GM19023 (cell line): ENCODE results near the gene TANC1.

Source experiments
- ATAC-seq: cut with Tn5 transposase; IDR thresholded peaks from one replicate; pipeline ENCODE4 v1.9.1; 2021; ENCODE audit warnings: mild to moderate bottlenecking, moderate library complexity; ENCODE audit not compliant: unreplicated experiment

The TANC1 gene

DNA sequence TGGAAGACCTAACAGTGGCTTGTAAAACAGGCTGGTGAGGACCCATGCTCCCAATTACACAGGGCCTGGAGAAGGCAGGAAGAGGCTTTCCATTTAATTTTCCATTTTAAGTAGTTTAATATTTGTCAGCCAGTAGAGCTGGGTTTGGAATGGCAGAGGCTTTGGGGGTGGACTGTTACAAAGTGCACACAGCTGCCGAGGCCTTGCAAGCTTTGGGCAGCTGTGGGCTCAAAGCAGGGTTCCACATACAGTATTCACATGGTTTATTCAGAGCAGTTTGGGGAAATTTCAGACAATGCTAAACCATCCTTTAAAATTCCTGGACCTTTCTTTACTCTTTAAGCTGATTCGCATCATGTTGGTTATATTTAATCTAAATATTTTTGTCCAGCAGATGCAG is 185.5 kb downstream of the TANC1 start:
- ATAC-seq, result no peak

GRCh38 chr2:159154366-159154765 is 185.9 kb downstream of the TANC1 start:
- no peak for ATAC-seq

DNA sequence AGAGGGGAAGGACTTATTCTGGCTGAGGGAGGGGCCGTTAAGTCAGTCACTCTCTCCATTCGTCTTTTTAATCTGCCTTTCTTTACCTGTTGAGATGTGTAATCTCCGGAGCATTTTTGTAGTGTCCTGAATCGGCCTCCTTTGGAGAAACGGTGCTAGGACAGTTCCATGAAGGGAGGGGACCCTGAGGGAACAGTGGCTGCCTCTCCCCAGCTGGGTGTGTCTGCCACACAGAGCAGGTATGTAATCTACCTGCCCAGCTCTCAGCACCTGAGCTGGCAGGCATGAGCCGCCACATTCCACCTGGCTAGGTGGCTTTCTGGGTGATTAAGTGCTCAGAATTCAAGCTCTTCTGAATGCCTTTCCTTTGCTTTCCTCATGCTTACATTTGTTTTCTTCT is 186.9 kb downstream of the TANC1 start:
- no peak for ATAC-seq

GRCh38 chr2:159155791-159156190 is 187.4 kb downstream of the TANC1 start:
- no peak for ATAC-seq

DNA sequence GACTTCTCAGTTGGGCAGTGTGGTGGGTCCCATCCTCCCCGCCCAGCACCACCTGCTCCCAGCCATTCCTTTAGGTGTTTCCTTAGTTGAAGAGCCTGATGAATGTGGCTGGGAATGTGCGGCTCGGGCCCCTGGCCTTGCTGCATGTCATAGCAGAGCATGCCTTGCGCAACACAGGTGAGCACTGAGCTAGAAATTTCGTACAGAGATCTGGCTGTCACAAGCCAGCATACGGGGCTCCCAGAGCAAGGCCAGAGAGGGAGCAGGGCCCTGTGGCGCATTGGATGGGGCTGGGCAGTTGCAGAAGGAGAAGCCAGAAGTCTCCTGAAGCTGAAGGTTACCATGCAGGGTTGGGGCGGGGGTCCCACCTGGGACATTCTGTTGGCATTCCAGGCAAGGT is 188.4 kb downstream of the TANC1 start:
- ATAC-seq, result no peak

DNA sequence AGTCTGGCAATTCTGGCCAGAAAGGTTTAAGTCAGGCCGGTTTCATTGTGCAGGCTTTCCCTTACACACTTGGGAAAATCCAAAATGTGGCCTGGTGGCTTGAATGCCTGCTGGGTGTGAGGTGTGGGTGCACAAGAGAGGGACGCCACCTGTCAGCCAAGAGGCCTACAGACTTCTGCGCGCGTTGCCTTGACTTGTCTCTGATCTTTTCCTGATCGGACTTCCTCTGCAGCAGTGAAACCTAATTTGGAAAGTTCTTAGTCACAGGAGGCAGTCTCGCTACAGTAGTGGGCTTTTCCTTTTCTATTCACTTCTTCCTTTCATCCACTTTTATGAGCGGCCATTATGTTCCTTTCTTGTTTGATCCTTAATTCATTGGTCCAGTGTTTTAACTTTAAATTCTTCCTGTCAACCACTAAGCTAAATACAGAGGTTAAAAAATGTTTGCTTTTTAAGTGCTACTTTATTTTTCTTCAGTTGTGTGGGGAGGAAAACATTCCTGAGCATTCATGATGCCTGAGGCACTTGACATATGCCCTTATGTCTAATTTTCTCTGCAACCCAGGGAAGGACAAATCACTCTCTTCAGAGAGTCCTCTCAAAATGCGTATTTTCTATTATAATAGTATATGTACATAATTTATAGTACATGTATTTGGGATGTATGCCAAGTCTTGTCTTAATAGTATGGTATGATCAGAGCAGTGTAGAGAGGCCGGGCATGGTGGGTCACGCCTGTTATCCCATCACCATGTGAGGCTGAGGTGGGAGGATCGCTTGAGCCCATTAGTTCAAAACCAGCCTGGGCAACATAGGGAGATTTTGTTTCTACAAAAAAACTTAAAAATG is 189.1 kb downstream of the TANC1 start:
- no peak for ATAC-seq

- no peak for ATAC-seq
Measured at GRCh38 chr2:159160412-159160811, 192.0 kb downstream of the TANC1 start.

GRCh38 chr2:159160954-159161353 is 192.5 kb downstream of the TANC1 start:
- ATAC-seq, result no peak

DNA sequence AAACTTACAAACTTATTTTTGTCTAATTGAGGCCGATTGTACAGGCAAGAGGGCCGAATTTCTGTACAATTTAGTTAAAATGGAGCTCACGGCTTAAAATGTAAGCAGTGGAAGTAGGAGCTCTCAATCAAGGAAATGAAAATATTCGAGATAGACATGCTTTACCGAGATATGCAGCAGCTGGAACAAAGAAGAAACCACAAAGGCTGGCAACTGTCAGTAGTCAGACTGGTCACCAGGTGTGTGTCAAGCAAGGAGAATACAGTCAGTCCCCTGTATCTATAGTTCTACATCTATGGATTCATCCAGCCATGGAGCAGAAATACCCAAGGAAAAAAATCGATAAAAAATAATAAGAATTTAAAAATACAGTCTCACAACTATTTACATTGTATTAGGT is 195.5 kb downstream of the TANC1 start:
- no peak for ATAC-seq

DNA sequence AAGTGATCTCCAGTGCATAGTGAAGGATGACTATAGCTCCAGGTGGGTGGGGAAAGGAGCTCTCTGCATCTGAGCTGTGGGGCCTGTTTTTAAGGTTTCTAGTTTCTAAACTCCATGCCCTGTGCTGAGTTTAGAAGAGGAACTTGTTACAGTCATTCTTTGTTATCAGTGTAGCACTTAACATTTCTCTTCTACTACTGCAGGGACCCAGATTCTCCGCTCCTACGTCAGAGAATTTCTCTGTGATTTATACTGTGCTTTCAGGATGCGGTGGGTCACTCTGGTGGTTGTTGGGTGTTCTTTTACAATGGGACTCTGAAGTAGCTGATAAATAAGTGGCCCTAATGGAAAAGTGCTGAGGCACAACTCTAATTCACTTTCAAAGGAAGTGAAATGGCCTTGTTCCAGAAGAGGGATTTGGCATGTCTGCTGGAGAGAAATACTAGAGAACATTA is 196.0 kb downstream of the TANC1 start:
- ATAC-seq, result no peak

DNA sequence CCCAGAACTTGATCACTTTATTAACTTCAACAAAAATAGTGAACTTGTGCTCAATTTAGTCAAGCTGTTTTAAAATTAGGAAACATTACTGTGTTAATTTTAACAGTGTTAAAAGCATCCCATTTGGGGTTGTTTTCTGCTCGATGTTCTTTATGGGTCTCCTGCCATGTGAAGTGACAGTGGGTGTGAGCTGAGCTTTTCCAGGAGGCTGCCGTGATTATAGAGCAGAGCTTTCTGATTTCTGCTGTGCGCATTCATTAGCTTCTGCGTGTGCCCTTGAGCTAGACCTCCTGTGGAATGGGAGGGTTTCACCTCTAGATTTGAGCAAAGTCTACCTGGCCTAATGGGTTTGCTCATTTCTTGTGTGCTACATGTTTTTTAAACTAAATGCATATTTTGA is 196.6 kb downstream of the TANC1 start:
- ATAC-seq, result no peak

DNA sequence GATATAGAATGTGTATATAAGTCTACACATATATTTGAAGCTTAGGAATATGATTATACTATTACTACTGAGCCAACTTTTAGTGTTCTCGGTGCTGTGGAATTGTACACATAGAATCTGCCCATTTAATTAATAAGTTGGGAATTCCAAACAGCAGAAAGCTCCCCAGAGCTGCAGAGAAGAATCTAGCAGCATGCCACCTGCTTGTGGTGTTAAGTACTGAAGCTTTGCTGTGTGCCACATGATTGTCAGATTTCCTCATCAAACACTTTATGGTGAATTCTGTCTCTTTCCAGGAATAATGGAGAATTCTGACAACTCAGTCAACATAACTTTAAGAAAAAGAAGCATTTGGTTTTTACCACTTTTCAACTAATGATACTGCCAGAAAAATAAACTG is 200.3 kb downstream of the TANC1 start:
- no peak for ATAC-seq

DNA sequence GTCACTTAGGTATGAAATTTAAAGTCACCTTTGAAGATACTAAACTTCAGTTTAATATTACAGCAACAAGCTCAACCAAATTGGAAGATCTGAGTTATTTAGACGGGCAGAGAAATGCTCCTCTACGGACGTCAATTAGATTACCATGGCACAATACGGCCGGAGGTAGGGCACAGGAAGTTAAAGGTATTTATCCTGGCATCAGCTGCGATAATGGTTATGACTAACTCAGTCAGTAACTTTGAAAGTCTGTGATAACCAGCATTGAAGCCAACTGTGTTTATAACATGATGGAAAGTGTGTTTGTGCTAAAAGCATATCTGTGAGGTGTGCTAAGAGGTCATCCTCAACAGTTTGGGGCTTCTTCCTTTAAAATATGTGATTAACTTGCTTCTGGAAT is 200.7 kb downstream of the TANC1 start:
- no peak for ATAC-seq

- ATAC-seq, result no peak
Measured at GRCh38 chr2:159172403-159172802, 204.0 kb downstream of the TANC1 start.

GRCh38 chr2:159174759-159175158 is 206.3 kb downstream of the TANC1 start:
- no peak for ATAC-seq

GRCh38 chr2:159175182-159175581 is 206.7 kb downstream of the TANC1 start:
- no peak for ATAC-seq

DNA sequence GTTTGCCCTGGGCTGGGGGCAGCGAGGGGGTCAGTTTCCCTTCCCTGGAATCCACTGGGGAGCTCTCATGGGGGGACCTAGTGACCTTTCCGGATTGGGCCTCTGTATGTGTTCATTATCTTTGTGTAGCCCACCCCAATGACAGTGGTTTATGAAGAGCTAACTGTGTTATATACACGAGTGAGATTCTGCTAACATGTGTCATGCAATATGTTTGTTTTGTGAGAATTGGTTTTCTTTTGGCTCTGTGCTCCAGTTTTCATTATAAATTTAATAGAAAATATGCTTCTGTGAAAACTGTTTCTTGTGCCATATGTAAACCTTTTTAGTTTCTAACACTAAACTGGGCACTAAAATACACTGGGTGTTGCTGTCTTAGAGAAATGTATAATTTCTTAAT is 207.5 kb downstream of the TANC1 start:
- ATAC-seq, result no peak

DNA sequence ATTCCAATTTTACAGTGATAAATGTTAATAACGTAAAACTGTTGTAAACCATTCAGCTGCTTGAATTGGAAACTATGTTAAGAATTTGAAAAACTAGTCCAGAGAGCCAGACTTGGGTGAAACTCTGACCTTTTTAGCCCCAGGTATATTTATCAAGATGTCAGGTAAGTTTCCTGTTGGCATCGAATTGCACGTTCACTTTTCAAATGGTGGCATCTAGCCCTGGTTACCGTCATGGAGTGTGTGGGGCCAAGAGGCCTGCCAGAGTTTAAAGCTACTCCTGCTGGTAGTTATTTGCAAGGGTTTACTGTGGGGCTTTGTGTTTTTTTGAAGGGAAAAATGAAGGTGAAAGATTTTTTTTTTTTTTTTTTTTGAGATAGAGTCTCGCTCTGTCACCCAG is 208.1 kb downstream of the TANC1 start:
- ATAC-seq, result no peak

- ATAC-seq, result no peak
Measured at GRCh38 chr2:159177357-159177756, 208.9 kb downstream of the TANC1 start.

DNA sequence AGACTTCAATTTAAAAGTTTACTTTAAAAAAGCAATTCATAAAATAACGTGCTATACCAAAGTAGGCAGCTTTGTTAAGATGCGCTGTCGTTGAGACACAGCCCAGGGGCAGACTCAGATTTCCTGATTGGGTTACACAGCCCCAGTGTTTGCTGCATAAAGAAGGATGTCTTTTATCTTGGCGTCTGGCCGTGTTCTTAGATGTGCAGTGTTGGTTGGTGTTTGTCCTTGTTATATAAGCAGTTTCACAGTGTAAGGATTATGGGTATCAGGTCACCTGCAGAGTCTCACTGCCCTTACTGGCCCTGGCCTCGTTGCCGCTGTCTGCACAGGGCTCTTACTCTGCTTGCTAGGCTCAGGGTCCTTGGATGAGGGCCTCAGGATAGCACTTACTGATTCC is 209.5 kb downstream of the TANC1 start:
- no peak for ATAC-seq

DNA sequence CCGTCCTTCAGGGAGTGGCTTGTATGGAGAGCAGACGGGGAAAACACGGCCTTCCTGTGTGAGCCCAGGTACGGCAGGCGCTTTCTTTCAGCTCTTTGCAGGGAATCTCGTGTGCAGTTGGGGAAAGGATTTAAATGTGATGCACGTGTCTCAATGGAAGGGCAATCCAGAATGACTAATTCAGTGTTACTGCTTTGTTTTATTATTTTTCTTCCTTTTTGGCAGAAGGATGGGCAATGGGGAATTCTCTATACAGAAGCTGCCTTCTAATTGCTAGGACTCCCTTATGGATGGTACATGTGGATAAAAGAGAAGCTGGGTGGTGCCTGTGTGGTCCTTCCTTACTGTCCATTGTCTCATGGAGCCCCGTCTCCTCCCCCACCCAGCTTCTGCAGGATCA is 210.7 kb downstream of the TANC1 start:
- ATAC-seq, result no peak

GRCh38 chr2:159179696-159180095 is 211.3 kb downstream of the TANC1 start:
- ATAC-seq, result no peak

DNA sequence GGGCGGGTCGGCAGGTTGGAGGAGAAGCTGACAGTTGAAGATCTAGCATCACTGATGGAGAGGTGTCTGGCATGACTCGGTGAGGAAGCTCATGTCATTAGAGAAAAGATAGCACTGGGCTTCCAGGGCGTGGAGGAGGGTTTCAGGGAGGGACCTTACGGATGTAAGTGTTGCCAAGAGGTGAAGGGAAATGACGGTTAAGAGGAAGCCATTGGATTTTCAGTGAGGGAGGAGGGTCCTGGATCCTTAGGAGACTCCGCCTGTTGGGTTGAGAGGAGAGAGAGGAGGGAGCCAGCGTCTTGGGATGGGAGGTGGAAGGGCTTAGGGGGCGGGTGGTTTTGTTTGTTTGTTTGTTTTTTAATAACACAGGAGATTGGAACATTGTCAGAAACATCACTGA is 214.9 kb downstream of the TANC1 start:
- no peak for ATAC-seq
